AG09309 (cell line): Measurements from ENCODE around the gene PACSIN3.

Source experiments
- DNase-seq: peaks from one replicate; pipeline ENCODE4 v3.0.0-alpha.2; 2010; ENCODE audit warnings: low read depth
- H3K4me3 ChIP-seq: 2 replicates; pipeline ENCODE4 v1.5.1; 2011; ENCODE audit warnings: mild to moderate bottlenecking, low read depth, low read length, moderate library complexity; ENCODE audit not compliant: control insufficient read depth
- CTCF ChIP-seq: IDR thresholded peaks from 2 replicates; pipeline ENCODE4 v1.5.1; 2011; ENCODE audit warnings: mild to moderate bottlenecking, low read depth, low read length, inconsistent platforms; ENCODE audit not compliant: insufficient read depth, control insufficient read depth; ENCODE audit errors: missing control alignments

The PACSIN3 gene

GRCh38 chr11:47186076-47186699 is at the start of gene PACSIN3:
PACSIN3 (minus strand) TSS chr11:47186434; CDS start chr11:47182727, 3,707 bp downstream.
- no peak for DNase-seq
- no peak for TF ChIP-seq CTCF

GRCh38 chr11:47235163-47235562 is 48.9 kb upstream of the PACSIN3 start:
- DNase-seq: no peak
- no peak overlapping the region for H3K4me3 ChIP-seq
- no peak for TF ChIP-seq CTCF

More at GRCh38 chr11:47186076-47186699, at the start of gene PACSIN3:
- peak within 1 kb of the TSS; percentile 79 for H3K4me3 ChIP-seq

- peak overlapping the region; percentile 11 for H3K4me3 ChIP-seq
- no peak for TF ChIP-seq CTCF
- no peak for DNase-seq
Observed at GRCh38 chr11:47234669-47235100, 48.5 kb upstream of the PACSIN3 start.

GRCh38 chr11:47233989-47234668 is 47.9 kb upstream of the PACSIN3 start:
- H3K4me3 ChIP-seq: peak overlapping the region; percentile 11
- TF ChIP-seq CTCF: peak; percentile 61
- no peak for DNase-seq

- no peak overlapping the region for H3K4me3 ChIP-seq
- no peak for TF ChIP-seq CTCF
- DNase-seq: no peak
Observed at GRCh38 chr11:47233051-47233450, 46.8 kb upstream of the PACSIN3 start.

GRCh38 chr11:47229161-47229560 is 42.9 kb upstream of the PACSIN3 start:
- no peak overlapping the region for H3K4me3 ChIP-seq
- TF ChIP-seq CTCF: no peak

More at GRCh38 chr11:47229161-47229560, 42.9 kb upstream of the PACSIN3 start:
- DNase-seq: no peak
